Prostate gland (tissue), 2 donors: Measurements from ENCODE around the gene CNTN4.

ENCODE experiments used
- CTCF ChIP-seq, 4 experiments: fragments of 200-600 bp in 2 of 4; fragments of 450-650 bp in 2 of 4; sonication (generic) in 2 of 4; IDR thresholded peaks; 1 replicate in 3 of 4; 2 replicates in 1 of 4; pipeline ENCODE4 v1.5.1; 2016 to 2019; ENCODE audit warnings: antibody characterized with exemption in 4 of 4, mild to moderate bottlenecking in 2 of 4, moderate library complexity in 2 of 4
- POLR2A ChIP-seq: fragments of 450-650 bp; IDR thresholded peaks from one replicate; pipeline ENCODE4 v1.6.1; 2016; ENCODE audit warnings: antibody characterized with exemption, mild to moderate bottlenecking

GRCh38 chr3:2536575-2536974 is 437.9 kb downstream of the CNTN4 start:
- TF ChIP-seq CTCF (IDR thresholded peaks at IDR 0.05) (no peak), POLR2A (no peak)
